Gastroesophageal sphincter (tissue), 3 donors: ENCODE results near the gene AAK1.

Experiments used
- CTCF ChIP-seq, 4 experiments: fragments of 200-600 bp in 2 of 4; fragments of 450-650 bp in 2 of 4; sonication (generic) in 1 of 4; IDR thresholded peaks; one replicate each; pipeline ENCODE4 v1.5.1; 2017 to 2019; ENCODE audit warnings: antibody characterized with exemption in 4 of 4, mild to moderate bottlenecking in 2 of 4, moderate library complexity in 2 of 4
- POLR2A ChIP-seq, 2 donors: fragments of 450-650 bp; IDR thresholded peaks; one replicate each; pipeline ENCODE4 v1.6.1; 2017; ENCODE audit warnings: antibody characterized with exemption in 2 of 2, mild to moderate bottlenecking in 2 of 2, moderate library complexity in 1 of 2
- POLR2AphosphoS5 ChIP-seq: sonication (generic); formaldehyde crosslinking; IDR thresholded peaks from one replicate; pipeline ENCODE4 v1.6.1; 2017; ENCODE audit warnings: antibody characterized with exemption

- TF ChIP-seq POLR2AphosphoS5 (peak; percentile 37), CTCF (IDR thresholded peaks at IDR 0.05) (no peak), POLR2A (IDR thresholded peaks at IDR 0.05) (no peak)
These were observed 153.7 kb downstream of the AAK1 start for GRCh38 chr2:69489793-69490192.
